Panc1 (cell line): ENCODE results near the gene METTL4. TPM values are rescaled to one million over a fixed set of nuclear protein-coding genes. Genes with fewer than 3 reads are reported as not detected.

Experiments
- ATAC-seq: fragments of 200-7000 bp; cut with Tn5 transposase; 2 replicates; pipeline ENCODE4 v1.9.1; 2020; ENCODE audit warnings: mild to moderate bottlenecking, moderate library complexity
- BruUV-seq: library from RNA; stranded (reverse); fragments of 400-500 nt; replicated peaks from 2 replicates; lab custom pipeline; 2021; lab: Mats Ljungman, UMichigan
- CTCF ChIA-PET: fragments of 300-600 bp; sonication (Branson Sonifier 250); formaldehyde crosslinking; loops from one replicate; lab custom pipeline; 2022; ENCODE audit warnings: antibody characterized with exemption; lab: Charles Lee
- POLR2A ChIA-PET: fragments of 300-600 bp; sonication (Branson Sonifier 250); formaldehyde crosslinking; loops from one replicate; lab custom pipeline; 2022; ENCODE audit warnings: antibody characterized with exemption; lab: Charles Lee
- DNase-seq: peaks from one replicate; pipeline ENCODE4 v3.0.0-alpha.2; 2010; ENCODE audit warnings: low read depth, low spot score
- H3K27ac ChIP-seq: 2 replicates; pipeline ENCODE4 v1.5.1; 2011; ENCODE audit warnings: mild to moderate bottlenecking, low read length, inconsistent platforms
- H3K27me3 ChIP-seq: fragments of 200-500 bp; sonication (Bioruptor generic); 2 replicates; pipeline ENCODE4 v1.6.0; 2014; ENCODE audit warnings: low read length, inconsistent platforms; ENCODE audit not compliant: control insufficient read depth, insufficient read depth
- H3K36me3 ChIP-seq: fragments of 200-500 bp; sonication (Bioruptor generic); 2 replicates; pipeline ENCODE4 v1.5.1; 2014; ENCODE audit warnings: inconsistent platforms, mild to moderate bottlenecking, low read length, moderate library complexity; ENCODE audit not compliant: control insufficient read depth, insufficient read depth
- H3K4me1 ChIP-seq: 2 replicates; pipeline ENCODE4 v1.5.1; 2011; ENCODE audit warnings: inconsistent platforms, mild to moderate bottlenecking, low read length, moderate library complexity; ENCODE audit not compliant: control insufficient read depth, insufficient read depth
- H3K4me3 ChIP-seq, 2 experiments: 2 replicates each; pipeline ENCODE4 v1.5.1; 2011 to 2012; ENCODE audit warnings: low read depth in 2 of 2, low read length in 2 of 2, mild to moderate bottlenecking in 2 of 2, inconsistent platforms in 1 of 2, moderate library complexity in 1 of 2
- H3K9me3 ChIP-seq: fragments of 200-500 bp; sonication (Bioruptor generic); 2 replicates; pipeline ENCODE4 v1.5.1; 2014; ENCODE audit warnings: low read depth, mild to moderate bottlenecking, inconsistent platforms, low read length, moderate library complexity; ENCODE audit not compliant: control insufficient read depth, insufficient read depth
- POLR2AphosphoS5 ChIP-seq: IDR thresholded peaks from 2 replicates; pipeline ENCODE4 v1.6.1; 2012; ENCODE audit warnings: mild to moderate bottlenecking, low read depth, low read length, moderate library complexity
- REST ChIP-seq, 2 experiments: IDR thresholded peaks; 2 replicates each; pipeline ENCODE4 v1.6.1; 2011 to 2012; ENCODE audit warnings: low read depth in 2 of 2, control low read depth in 1 of 2, low read length in 1 of 2, mild to moderate bottlenecking in 1 of 2, moderate library complexity in 1 of 2; ENCODE audit not compliant: insufficient read depth in 1 of 2
- SIN3A ChIP-seq: IDR thresholded peaks from 2 replicates; pipeline ENCODE4 v1.6.1; 2012; ENCODE audit warnings: low read depth, mild to moderate bottlenecking, low read length, moderate library complexity, borderline replicate concordance; ENCODE audit not compliant: insufficient read depth
- TCF7L2 ChIP-seq: IDR thresholded peaks from 2 replicates; pipeline ENCODE4 v1.6.1; 2011; ENCODE audit warnings: mild to moderate bottlenecking, low read depth, low read length, inconsistent platforms
- in situ Hi-C: cut with HindIII; loops from 2 replicates; pipeline ENCODE4 v1.10.0; 2016; ENCODE audit warnings: low sequenced_read_pairs, low pct_unique_long_range_greater_than_20kb
- intact Hi-C: fragments of 100-400 bp; cut with micrococcal nuclease; formaldehyde crosslinking; loops from one replicate; pipeline ENCODE4 v1.10.0; 2022; ENCODE audit not compliant: unreplicated experiment
- total RNA-seq: library from RNA; stranded (reverse); gene quantifications from one replicate; pipeline ENCODE4 v1.2.1, GENCODE V29; 2021; ENCODE audit not compliant: unreplicated experiment
- TF ChIP-seq, protein P1 (sequence below): fragments of 450-650 bp; IDR thresholded peaks from 2 replicates; pipeline ENCODE4 v1.5.1; 2017; ENCODE audit warnings: mild to moderate bottlenecking

The METTL4 gene
- total RNA-seq, 1 experiment from 2014 or later = 9.6 TPM

GRCh38 chr18:2610549-2610948, 39.2 kb upstream of the METTL4 start:
- intact Hi-C loops = no loop called here
- Histone ChIP-seq H3K27ac (no peak overlapping the region), H3K4me1 (no peaks in the 10 kb centered on the region), H3K27me3 (no peaks in the 10 kb centered on the region), H3K4me3 (no peak overlapping the region), H3K9me3 (no peaks in the 10 kb centered on the region), H3K36me3 (peaks cover 48% of the 10 kb centered on the region)
- ATAC-seq = no peak
- CTCF ChIA-PET = interaction anchor here (0.5 kb wide), 1 partner anchor 20 kb away, joined by 8 read pairs; no protein-coding TSS in a partner anchor
- TF ChIP-seq POLR2AphosphoS5 = no peak
- no peak for TF ChIP-seq SIN3A
- TF ChIP-seq TCF7L2 = no peak
- TF ChIP-seq, protein P1, sequence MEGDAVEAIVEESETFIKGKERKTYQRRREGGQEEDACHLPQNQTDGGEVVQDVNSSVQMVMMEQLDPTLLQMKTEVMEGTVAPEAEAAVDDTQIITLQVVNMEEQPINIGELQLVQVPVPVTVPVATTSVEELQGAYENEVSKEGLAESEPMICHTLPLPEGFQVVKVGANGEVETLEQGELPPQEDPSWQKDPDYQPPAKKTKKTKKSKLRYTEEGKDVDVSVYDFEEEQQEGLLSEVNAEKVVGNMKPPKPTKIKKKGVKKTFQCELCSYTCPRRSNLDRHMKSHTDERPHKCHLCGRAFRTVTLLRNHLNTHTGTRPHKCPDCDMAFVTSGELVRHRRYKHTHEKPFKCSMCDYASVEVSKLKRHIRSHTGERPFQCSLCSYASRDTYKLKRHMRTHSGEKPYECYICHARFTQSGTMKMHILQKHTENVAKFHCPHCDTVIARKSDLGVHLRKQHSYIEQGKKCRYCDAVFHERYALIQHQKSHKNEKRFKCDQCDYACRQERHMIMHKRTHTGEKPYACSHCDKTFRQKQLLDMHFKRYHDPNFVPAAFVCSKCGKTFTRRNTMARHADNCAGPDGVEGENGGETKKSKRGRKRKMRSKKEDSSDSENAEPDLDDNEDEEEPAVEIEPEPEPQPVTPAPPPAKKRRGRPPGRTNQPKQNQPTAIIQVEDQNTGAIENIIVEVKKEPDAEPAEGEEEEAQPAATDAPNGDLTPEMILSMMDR = no peak
- TF ChIP-seq REST (IDR thresholded peaks at IDR 0.05; ENCODE audit: insufficient read depth in 1 of 2, low read depth in 2 of 2, low read length in 1 of 2) = no peak
- DNase-seq = no peak
- in situ Hi-C loops = no loop called here
- BruUV-seq = no TSS peak
- POLR2A ChIA-PET = no interaction called here

- no peaks in the 10 kb centered on the region for H3K4me1 ChIP-seq
- in situ Hi-C loops = no loop called here
- peaks cover 51% of the 10 kb centered on the region for H3K36me3 ChIP-seq
- TF ChIP-seq, protein P1 = no peak
- TF ChIP-seq TCF7L2 (no peak), REST (IDR thresholded peaks at IDR 0.05; ENCODE audit: insufficient read depth in 1 of 2, low read depth in 2 of 2, low read length in 1 of 2) (no peak), POLR2AphosphoS5 (no peak), SIN3A (no peak)
- no TSS peak for BruUV-seq
- DNase-seq = no peak
- intact Hi-C loops = no loop called here
- no peak overlapping the region for H3K4me3 ChIP-seq
- CTCF ChIA-PET = no interaction called here
- no peak for ATAC-seq
- H3K9me3 ChIP-seq = no peaks in the 10 kb centered on the region
- no peak overlapping the region for H3K27ac ChIP-seq
- H3K27me3 ChIP-seq = no peaks in the 10 kb centered on the region
- POLR2A ChIA-PET = no interaction called here
Observed at GRCh38 chr18:2609604-2610003, 38.3 kb upstream of the METTL4 start.
